Amygdala (tissue), 56 donors: ENCODE data around the gene FXYD2.
A peak's percentile ranks its signal among the peaks of the same experiment; 100 is the strongest.

Source experiments
- DNase-seq, 56 donors: peaks; one replicate each; lab custom pipeline; 2025; lab: John Stamatoyannopoulos, UW

FXYD2 gene

GRCh38 chr11:117771841-117772240, 52.7 kb downstream of the FXYD2 start:
- DNase-seq = peak in 1 of 56 donors; percentile 17

DNA sequence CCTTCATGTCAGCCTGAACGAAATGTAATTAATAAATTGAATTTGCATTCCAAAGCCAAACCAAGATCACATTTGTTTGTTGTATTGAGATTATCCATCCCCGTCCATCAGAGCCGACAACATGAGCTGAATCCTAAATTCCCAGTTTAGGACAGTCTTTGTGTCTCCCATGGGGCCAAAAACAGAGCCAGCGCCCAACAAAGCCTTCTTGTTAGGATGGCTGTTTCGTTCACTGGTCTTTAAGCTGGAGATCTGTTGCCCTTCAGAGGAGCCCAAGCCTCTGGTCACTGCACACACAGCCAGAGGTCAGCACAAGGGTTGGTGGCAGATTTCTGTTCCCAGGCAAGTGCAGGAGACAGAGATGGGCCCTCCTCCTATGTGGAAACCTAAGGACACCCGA, 53.3 kb downstream of the FXYD2 start:
- peak in 45 of 56 donors; percentile 21 to 90 (median 65) for DNase-seq

GRCh38 chr11:117770061-117770460, 54.5 kb downstream of the FXYD2 start:
- DNase-seq = no peak
